Middle frontal gyrus (tissue), 1 donor: ENCODE measurements around the gene TRIM33.
"Not testable (repeated sequence)": the region's sequence is repeated elsewhere in the genome, so short reads cannot be mapped to it uniquely, and the experiment has no call there.

Experiments
- DNase-seq: peaks from one replicate; pipeline ENCODE4 v3.0.0-alpha.2; 2015; ENCODE audit warnings: low spot score; ENCODE audit errors: extremely low spot score

Gene TRIM33

GRCh38 chr1:114510274-114511031 is 550 bp downstream of the TRIM33 start:
- DNase-seq = no peak

DNA sequence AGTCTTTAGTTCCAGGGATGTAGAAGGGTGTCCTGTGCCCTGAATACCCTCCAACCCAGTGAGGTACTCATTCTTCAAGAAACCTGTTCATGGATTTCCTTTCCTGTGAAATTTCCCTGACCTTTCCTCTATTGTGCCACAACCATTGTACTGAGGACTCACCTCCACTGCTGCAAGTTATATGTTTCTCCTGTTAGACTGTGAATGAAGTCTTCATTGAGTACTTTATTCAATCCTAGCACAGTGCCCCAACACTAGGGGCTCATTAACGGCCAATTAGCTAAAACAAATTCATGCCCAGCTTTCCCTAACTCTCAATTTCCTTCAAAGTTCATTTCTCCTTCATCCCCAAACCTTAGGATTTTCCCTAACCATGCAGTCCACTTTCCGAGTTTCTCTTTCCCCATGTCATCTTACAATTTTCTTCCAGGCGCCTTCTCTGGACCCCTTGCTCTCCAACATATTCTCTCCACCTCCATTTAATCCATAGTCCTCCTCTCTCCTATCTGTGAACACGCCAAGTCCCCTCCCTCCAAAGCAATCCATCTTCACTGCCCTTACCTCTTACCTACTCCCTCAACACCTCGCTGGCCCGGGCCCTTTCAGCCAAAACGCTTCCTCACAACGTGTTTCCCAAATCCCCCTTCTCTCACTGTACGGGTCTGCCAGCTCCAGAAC is 1.3 kb downstream of the TRIM33 start:
- DNase-seq = no peak

- no peak for DNase-seq
Measured at GRCh38 chr1:114508386-114508898, 2.6 kb downstream of the TRIM33 start.

GRCh38 chr1:114507513-114507912 is 3.5 kb downstream of the TRIM33 start:
- DNase-seq = no peak

GRCh38 chr1:114505148-114505561 is 5.8 kb downstream of the TRIM33 start:
- DNase-seq = no peak

- DNase-seq = no peak
Measured at GRCh38 chr1:114503916-114504422, 7.0 kb downstream of the TRIM33 start.

GRCh38 chr1:114502080-114502479 is 8.9 kb downstream of the TRIM33 start:
- DNase-seq = no peak

- no peak for DNase-seq
Measured at GRCh38 chr1:114499478-114499877, 11.5 kb downstream of the TRIM33 start.

- no peak for DNase-seq
Measured at GRCh38 chr1:114496089-114496488, 14.9 kb downstream of the TRIM33 start.

- no peak for DNase-seq
Measured at GRCh38 chr1:114495486-114495885, 15.5 kb downstream of the TRIM33 start.

DNA sequence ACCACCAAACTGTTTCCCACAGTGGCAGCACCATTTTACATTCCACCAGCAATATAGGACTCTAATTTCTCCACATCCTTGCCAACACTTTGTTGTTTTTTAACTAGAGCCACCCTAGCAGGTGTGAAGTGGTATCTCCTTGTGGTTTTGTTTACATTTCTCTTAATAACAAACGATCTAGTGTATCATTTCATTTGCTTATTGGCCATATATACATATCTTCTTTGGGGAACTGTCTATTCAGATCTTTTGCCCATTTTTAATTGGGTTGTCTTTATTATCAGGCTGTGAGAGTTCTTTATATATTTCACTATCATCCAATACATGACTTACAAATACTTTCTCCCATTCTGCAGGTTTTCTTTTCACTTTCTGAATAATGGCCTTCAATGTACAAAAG is 18.0 kb downstream of the TRIM33 start:
- no peak for DNase-seq

DNA sequence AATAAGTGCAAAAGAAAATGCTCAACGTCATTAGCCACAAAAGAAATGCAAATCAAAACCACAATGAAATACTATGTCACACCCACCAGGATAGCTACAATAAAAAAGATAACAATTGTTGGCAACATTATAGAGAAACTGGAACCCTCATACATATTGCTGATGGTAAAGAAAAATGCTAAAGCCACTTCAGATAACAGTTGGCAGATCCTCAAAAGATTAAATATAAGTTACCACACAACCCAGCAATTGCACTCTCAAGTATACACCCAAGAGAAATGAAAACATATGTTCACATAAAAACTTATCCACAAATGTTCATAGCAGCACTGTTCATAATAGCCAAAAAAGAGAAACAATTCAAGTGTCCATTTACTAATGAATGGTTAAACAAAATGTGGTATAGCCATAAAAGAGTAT is 20.7 kb downstream of the TRIM33 start:
- DNase-seq = no peak

- no peak for DNase-seq
Measured at GRCh38 chr1:114488739-114489138, 22.3 kb downstream of the TRIM33 start.

DNA sequence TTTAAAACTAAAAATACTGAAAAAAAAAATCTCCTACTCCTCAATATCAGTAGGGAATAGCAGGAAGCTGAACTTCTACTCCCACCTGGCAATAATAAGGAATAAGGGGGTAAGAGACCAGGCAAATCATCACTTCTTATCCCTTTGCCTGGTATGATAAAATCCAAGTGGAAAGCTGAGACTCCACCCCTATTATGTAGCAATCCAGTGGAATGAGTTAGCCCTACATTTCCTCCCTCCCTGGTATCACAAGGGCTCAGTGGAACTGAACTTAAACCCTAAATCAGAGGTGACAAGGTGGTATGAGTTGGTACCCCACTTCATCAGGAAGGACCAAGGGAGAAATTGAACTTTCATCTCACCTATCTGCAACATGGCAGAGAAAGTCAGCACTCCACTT is 25.7 kb downstream of the TRIM33 start:
- DNase-seq = no peak

GRCh38 chr1:114482585-114482984 is 28.4 kb downstream of the TRIM33 start:
- DNase-seq = no peak

DNA sequence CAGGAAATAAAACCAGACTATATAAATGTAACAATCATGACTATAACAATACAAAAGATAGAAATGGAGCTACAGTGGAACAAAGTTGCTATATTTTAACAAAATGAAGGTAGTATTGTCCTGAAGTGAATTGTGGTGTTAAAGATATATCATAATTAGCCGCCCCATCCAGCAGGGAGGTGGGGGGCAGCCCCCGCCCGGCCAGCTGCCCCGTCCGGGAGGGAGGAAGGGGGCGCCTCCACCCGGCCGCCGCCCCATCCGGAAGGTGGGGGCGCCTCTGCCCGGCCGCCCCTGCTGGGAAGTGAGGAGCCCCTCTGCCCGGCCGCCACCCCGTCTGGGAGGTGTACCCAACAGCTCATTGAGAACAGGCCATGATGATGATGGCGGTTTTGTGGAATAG is 31.4 kb downstream of the TRIM33 start:
- DNase-seq = not testable (repeated sequence)

DNA sequence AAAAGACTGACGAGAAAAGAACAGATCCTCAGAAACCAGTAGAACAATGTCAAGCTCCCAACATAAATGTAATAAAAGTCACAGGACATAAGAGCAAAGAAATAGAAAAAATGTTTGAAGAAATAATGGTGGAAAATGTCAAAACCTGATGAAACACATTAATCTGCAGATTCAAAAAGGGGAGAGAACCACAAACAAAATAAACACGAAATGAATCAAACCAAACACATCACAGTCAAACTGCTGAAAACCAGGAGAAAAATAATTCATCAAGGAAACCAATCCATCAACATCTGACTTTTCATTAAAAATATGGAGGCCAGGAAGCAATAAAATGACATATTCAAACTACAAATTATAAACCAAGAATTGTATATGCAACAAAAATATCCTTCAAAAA is 31.9 kb downstream of the TRIM33 start:
- DNase-seq = no peak

- no peak for DNase-seq
Measured at GRCh38 chr1:114473796-114474195, 37.2 kb downstream of the TRIM33 start.

DNA sequence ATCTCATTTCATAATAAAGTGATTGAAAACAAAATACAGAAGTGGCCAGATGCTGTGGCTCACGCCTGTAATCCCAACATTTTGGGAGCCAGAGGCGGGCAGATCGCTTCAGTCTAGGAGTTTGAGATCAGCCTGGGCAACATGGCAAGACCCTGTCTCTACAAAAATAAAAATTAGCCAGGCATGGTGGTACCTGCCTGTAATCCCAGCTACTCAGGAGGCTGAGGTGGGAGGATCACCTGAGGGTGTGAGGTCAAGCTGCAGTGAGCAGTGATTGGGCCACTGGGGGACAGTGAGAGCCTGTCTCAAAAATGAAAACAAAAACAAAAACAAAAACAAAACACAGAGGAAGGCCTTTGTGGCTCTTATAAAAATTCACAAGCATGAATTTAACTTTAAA is 38.6 kb downstream of the TRIM33 start:
- no peak for DNase-seq

DNA sequence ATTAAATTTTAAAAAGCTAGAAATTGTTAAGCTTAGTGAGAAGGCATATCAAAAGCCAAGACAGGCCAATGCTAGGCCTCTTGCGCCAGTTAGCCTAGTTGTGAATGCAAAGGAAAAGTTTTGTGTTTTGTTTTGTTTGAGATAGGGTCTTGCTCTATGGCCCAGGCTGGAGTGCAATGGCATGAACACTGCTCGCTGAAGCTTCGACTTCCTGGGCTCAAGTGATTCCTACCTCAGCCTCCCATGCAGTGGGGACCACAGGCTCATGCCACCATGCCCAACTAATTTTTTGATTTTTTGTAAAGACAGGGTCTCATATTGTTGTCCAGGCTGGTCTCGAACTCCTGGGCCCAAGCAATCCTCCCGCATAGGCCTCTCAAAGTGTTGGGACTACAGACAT is 40.3 kb downstream of the TRIM33 start:
- DNase-seq = no peak

DNA sequence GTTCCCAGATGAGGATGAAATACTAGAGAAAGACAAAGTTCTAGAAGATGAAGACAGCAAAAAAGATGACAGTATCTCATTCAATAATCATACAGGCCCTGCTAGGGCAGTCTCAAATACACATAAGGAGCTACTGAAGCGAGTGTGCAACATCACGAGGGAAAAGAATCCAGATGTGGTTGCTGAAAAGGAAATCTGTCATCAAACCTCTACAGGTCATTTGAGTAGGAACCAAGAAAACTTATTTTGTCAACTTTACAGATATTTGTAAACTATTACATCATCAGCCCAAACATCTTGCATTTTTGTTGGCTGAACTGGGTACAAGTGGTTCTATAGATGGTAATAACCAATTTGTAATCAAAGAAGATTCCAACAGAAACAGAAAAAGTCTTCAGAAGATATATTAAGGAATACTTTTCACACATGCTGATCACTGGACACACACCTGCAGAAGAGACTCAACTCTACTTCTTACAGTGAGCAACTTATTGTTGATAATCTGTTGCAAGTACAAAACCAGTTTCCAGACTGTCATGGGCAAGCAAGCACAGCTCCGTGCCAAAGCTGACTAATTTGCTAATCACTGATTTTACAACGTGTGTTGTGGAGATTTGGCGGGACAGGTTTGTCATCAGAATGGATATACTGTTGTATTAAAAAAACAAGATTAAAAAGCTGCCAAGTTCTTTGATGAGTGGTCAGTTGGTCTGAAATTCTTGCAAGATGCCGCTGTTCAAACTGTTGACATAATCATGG is 42.1 kb downstream of the TRIM33 start:
- DNase-seq = no peak

DNA sequence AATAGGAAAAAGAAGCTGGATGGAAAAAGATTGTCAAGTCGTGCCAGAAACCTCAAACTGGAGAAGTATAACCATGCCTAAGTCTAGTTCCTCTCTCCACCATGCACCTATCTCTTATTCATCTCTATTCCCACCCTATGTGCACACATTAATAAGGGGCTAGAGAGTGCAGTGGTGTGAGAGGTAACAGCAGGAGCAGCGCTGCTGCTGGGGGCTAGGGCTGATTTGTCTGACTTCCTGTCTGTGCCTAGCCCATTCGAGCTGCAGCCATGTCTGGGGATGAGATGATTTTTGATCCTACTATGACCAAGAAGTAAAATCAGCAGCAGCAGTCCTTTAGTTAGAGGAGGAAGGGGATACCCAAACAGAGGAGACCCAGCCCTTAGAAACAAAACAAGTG is 43.0 kb downstream of the TRIM33 start:
- DNase-seq = no peak
